ENCODE data around the gene MRPL58. TPM values are rescaled to one million over a fixed set of nuclear protein-coding genes. Genes with fewer than 3 reads are reported as not detected.

MRPL58 gene
- 55.7 and 64.6 TPM in 2 replicates for total RNA-seq

DNA sequence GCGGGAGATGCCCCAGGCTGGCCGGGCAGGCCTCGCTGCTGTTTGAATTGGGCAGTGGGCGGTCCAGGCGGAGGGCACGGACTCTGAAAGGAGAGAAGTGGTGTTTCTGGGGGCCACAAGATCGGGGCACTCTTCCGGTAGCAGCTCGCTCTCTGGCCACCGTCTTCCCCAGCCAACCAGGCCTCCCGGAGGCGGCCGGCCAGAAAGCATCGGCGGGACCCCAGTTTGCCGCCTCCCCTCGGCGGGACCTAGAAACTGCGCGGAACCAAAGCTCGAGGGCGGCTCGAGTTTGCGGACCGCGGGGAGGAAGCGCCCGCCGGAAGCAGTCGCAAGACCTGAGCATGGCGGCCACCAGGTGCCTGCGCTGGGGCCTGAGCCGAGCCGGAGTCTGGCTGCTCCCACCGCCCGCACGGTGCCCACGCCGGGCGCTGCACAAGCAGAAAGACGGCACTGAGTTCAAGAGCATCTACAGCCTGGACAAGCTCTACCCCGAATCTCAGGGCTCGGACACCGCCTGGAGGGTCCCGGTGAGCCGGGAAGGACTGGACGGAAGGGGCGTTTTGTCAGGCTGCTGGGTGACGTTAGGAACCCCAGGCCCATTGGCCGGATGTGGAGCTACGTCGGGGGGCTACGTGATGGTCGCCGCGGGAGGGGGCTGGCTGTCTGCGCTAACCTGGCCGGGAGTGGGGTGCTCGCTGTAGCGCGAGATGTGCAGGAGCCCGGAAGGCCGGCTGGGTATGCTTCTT is at the start of gene MRPL58:
Gene MRPL58, plus strand, starts transcription at position 325 of the 746 bp plus-strand sequence. Its CDS starts 17 bp downstream, at position 342.

DNA sequence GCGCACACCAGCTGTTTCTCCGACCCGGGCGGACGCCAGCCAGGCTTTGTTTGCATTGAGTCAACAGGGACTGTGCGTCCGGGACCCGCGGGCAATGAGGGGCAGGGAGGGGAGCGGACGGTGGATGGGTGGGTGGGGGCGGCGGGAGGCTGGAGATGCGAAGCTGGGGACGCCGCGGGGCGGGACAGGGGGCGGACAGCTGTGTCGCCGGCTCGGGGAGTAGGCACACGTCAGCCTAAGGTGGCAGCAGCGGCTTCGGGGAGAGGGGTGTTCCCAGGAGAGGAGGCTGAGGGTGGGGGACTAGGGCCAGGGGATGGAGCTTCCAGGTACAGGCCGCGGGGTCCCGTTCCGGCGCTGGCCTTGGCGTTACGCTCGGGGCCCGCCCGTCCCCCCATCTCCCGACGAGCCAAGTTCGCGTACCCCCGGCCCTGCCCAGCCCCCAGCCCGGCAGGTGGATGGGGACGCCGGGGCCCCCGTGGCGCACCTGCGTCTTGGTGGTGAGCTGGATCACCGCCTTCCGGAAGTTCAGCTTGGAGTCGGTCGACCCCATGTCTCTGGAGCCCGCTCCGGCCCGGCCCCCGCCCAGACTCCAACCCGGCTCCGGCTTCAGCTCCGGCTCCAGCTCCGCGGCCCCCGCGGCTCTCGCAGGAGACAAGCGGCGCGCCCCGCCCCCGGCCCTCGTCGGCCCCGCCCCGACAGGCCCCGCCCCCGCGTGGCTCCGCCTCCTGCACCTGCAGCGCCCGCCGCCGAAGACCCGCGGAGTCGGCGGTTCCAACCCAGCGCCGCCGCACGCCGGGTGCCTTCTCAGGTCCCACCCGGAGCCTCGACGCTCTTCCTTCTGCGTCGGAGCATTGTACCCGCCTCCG is 40.1 kb upstream of the MRPL58 start, which contains the start of gene HID1:
Gene HID1, minus strand, starts transcription at position 653 of the 866 bp plus-strand sequence. Its CDS starts 103 bp downstream, at position 550.

DNA sequence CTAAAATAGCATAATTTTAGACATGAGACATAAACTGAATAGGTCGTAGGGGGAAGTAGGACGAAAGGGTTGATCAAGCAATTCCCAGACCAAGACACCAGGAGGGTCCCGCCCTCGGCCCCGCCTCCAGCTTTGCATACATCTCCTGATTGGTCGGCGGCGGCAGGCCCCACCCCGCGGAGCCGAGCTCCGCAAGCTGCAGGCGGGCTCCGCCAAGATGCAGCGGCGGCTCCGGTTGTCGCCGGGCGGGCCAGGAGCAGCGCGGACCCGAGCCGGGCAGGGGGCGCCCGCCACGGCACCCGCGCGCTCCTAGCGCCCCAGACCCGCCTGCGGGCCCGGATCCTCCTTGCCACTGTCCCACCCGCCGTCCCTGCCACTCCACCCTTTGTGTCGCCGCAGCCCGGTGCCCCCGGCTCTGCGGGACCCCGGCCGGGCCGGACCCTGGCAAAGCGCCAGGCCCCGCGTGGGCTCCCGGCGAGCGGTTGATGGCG is 25.0 kb upstream of the MRPL58 start, which contains the start of gene CDR2L:
Gene CDR2L, plus strand, starts transcription at position 215 of the 491 bp plus-strand sequence. CDS start 412 bp downstream, outside the sequence.

GRCh38 chr17:75046407-75047289 is 34.2 kb downstream of the MRPL58 start, which contains the start of the genes ATP5PD and KCTD2:
Gene ATP5PD (minus strand): TSS chr17:75046969. CDS start chr17:75042650, 4,319 bp downstream.
Gene KCTD2 (plus strand): TSS chr17:75047225. CDS start chr17:75047251, 26 bp downstream.

Other genes starting within 250 kb of the MRPL58 start
- gene NAT9, start 236.3 kb upstream of the MRPL58 start, total RNA-seq, result 15.6 and 29.5 TPM in 2 replicates
- gene GRIN2C, start 152.8 kb upstream of the MRPL58 start, total RNA-seq, result not detected in 2 replicates
- gene FDXR, start 139.7 kb upstream of the MRPL58 start, total RNA-seq, result 28.1 and 30.8 TPM in 2 replicates
- not detected in 2 replicates for gene FADS6, start 119.0 kb upstream of the MRPL58 start, total RNA-seq
- gene USH1G, start 89.4 kb upstream of the MRPL58 start, total RNA-seq, result not detected in 2 replicates
- gene OTOP2, start 88.4 kb upstream of the MRPL58 start, total RNA-seq, result not detected in 2 replicates
- not detected in 2 replicates for gene OTOP3, start 76.8 kb upstream of the MRPL58 start, total RNA-seq
- 4.3 TPM in 1 of 2 replicates, not detected in the other for gene HID1, start 39.9 kb upstream of the MRPL58 start, total RNA-seq
- 18.8 and 29.2 TPM in 2 replicates for gene CDR2L, start 25.0 kb upstream of the MRPL58 start, total RNA-seq
- 169 and 302 TPM in 2 replicates for gene ATP5PD, start 34.3 kb downstream of the MRPL58 start, total RNA-seq
- gene KCTD2, start 34.6 kb downstream of the MRPL58 start, total RNA-seq, result 8.3 and 13.8 TPM in 2 replicates
- gene SLC16A5, start 75.3 kb downstream of the MRPL58 start, total RNA-seq, result 12.7 and 19.1 TPM in 2 replicates
- gene ARMC7, start 97.3 kb downstream of the MRPL58 start, total RNA-seq, result 2.5 and 13.3 TPM in 2 replicates
- 83.4 and 139 TPM in 2 replicates for gene NT5C, start 119.1 kb downstream of the MRPL58 start, total RNA-seq
- gene JPT1, start 141.8 kb downstream of the MRPL58 start, total RNA-seq, result 105 and 339 TPM in 2 replicates
- 108 and 122 TPM in 2 replicates for gene SUMO2, start 170.3 kb downstream of the MRPL58 start, total RNA-seq
- 26.8 and 38.6 TPM in 2 replicates for gene NUP85, start 193.0 kb downstream of the MRPL58 start, total RNA-seq
- 13.3 and 15.5 TPM in 2 replicates for gene GGA3, start 248.9 kb downstream of the MRPL58 start, total RNA-seq
- gene MRPS7, start 249.2 kb downstream of the MRPL58 start, total RNA-seq, result 43.4 and 53.0 TPM in 2 replicates

All from epithelial cell of alveolus of lung (primary cell).